Activated naive CD4-positive, alpha-beta T cell treated with anti-CD3 and anti-CD28 coated beads for 36 hours (primary cell): ENCODE results near the gene SYNPO2L. TPM values are rescaled to one million over a fixed set of nuclear protein-coding genes. Genes with fewer than 3 reads are reported as not detected.

Experiments
- CTCF ChIA-PET: fragments of 350-600 bp; sonication (Branson Sonifier 250); formaldehyde crosslinking; loops from one replicate; lab custom pipeline; 2021; ENCODE audit warnings: antibody characterized with exemption; lab: Charles Lee
- DNase-seq: peaks from one replicate; pipeline ENCODE4 v3.0.0-alpha.2; 2020
- H3K27ac Mint-ChIP-seq: one replicate; pipeline ENCODE4 v1.8.0; 2021; ENCODE audit warnings: mild to moderate bottlenecking, mixed read lengths
- H3K27me3 Mint-ChIP-seq: one replicate; pipeline ENCODE4 v1.8.0; 2021; ENCODE audit warnings: low read depth, mixed read lengths
- H3K36me3 Mint-ChIP-seq: one replicate; pipeline ENCODE4 v1.8.0; 2021; ENCODE audit warnings: low read depth, mixed read lengths
- H3K4me1 Mint-ChIP-seq: one replicate; pipeline ENCODE4 v1.8.0; 2021; ENCODE audit warnings: low read depth, mixed read lengths
- H3K4me3 Mint-ChIP-seq: one replicate; pipeline ENCODE4 v1.8.0; 2021; ENCODE audit warnings: mild to moderate bottlenecking, moderate library complexity, mixed read lengths
- H3K9me3 Mint-ChIP-seq: one replicate; pipeline ENCODE4 v1.8.0; 2021; ENCODE audit warnings: mixed read lengths
- intact Hi-C: fragments of 100-400 bp; cut with micrococcal nuclease; formaldehyde crosslinking; loops from one replicate; pipeline ENCODE4 v1.15.1; 2023
- total RNA-seq, 2 experiments: library from RNA; stranded (reverse); gene quantifications; one replicate each; pipeline ENCODE4 v1.2.3, GENCODE V29; 2021

SYNPO2L gene
- total RNA-seq, 2 experiments from 2014 or later: not detected

DNA sequence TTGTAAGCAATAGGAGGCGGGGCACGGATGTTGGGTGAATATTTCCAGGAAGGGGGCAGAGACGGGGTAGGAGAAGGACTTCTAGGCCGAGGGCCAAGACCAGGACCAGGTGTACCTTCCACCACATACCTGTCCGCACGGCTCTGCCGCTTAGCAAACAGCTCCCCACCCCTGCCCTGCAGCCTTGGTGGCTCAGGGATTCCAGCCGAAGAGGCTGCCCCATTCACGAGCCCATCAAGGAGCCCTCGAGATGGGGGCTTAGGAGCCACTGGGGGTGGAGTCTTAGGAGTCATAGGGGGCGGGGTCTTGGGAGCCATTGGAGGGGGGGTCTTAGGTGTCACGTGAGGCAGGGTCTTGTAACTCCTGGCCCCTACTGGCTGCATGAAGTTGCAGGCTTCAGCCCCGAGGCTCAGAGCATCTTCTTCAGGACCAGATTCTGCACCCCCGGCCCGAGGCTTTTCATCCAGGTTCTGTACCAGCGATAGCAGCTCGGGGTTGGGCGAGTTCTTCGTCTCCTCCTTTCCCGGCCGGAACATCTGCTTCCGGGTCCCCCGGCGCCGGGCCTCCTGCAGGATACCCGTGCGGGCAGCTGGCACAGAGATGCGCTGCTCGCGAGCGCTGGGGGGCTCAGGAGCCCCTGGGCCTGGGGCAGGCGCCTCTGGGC is 8.5 kb downstream of the SYNPO2L start:
- Mint-ChIP-seq H3K4me3 (peak overlapping the region; percentile 60), H3K27ac (no peak overlapping the region), H3K27me3 (peaks cover 10% of the 10 kb centered on the region), H3K4me1 (peaks cover 15% of the 10 kb centered on the region), H3K36me3 (no peaks in the 10 kb centered on the region), H3K9me3 (no peaks in the 10 kb centered on the region)
- DNase-seq: peak; percentile 37
- CTCF ChIA-PET: interaction anchor here (0.8 to 7.6 kb wide), 3 partner anchors 10 to 387 kb away, joined by 3 to 114 read pairs (median 4); no protein-coding TSS in a partner anchor
- intact Hi-C loops: no loop called here

DNA sequence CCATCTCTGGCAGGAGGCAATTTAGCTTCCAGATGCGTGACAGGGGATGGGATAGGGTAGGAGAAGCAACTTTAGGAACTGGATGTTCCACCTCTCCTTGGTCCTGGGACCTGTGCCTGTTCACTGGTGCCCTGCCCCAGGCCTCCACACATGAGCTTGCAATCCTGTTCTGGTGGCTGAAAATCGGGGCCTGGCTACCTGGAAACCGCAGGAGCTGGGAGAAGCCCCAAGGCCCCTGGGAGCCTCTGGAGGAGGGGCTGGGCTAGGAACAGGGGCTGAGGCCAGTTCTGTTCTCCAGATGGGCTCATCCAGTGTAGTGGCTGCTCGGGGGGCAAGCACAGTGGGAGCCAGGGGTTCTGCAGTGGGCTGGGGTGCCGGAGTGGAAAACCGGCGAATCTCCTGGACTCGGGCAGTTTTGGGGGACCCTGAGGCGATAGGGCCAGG is 9.2 kb downstream of the SYNPO2L start:
- CTCF ChIA-PET: interaction anchor here (0.8 to 7.6 kb wide), 3 partner anchors 20 to 386 kb away, joined by 3 to 114 read pairs (median 19); no protein-coding TSS in a partner anchor
- Mint-ChIP-seq H3K9me3 (no peaks in the 10 kb centered on the region), H3K4me1 (peaks cover 15% of the 10 kb centered on the region), H3K27me3 (peaks cover 10% of the 10 kb centered on the region), H3K36me3 (no peaks in the 10 kb centered on the region), H3K27ac (no peak overlapping the region), H3K4me3 (peak overlapping the region; percentile 60)
- intact Hi-C loops: no loop called here
- no peak for DNase-seq

DNA sequence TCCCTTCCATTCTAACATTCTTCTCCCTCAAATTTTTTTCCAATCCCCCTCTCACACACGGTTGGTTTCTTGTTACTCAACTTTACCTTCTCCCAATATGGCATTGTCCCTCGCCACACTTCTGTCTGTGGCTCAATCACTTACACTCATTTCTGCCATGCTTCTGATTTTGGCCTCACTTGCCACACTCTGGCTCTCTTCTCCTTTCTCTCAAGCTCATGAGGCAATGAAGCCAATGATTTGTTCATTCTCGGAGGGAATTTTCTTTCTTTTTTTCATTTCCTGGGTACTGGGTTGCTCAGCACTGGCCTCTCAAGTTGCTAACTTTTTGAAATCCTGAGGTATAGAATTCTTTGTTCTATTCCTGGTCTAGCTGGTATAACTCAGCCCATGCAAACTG is 10.6 kb downstream of the SYNPO2L start:
- H3K4me1 Mint-ChIP-seq: peaks cover 15% of the 10 kb centered on the region
- no peak overlapping the region for H3K4me3 Mint-ChIP-seq
- intact Hi-C loops: no loop called here
- H3K36me3 Mint-ChIP-seq: no peaks in the 10 kb centered on the region
- H3K27me3 Mint-ChIP-seq: peaks cover 10% of the 10 kb centered on the region
- no peak overlapping the region for H3K27ac Mint-ChIP-seq
- no peaks in the 10 kb centered on the region for H3K9me3 Mint-ChIP-seq
- CTCF ChIA-PET: interaction anchor here (0.8 to 7.6 kb wide), 9 partner anchors 14 to 216 kb away, joined by 3 to 114 read pairs (median 6); partner anchors contain the start of gene USP54
- DNase-seq: no peak

DNA sequence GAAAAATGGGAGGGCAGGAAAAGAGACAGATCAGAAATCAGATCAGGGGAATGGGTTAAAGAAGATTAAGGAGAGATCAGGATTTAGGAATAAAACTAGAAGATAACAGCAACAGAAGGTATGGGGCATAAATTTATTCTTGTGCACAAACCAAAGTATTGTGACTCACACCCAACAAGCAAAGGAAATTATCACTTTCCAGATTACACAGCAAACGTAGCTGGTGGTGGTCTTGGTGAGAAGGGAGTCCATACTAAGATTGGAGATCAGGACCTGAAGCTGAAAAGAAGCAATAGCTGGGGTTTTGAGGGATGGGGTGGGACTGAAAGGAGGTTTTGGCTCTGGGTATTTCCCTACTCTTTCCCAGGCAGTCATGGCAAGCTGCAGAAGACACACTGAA is 11.1 kb downstream of the SYNPO2L start:
- CTCF ChIA-PET: interaction anchor here (0.8 to 7.6 kb wide), 17 partner anchors 13 to 380 kb away, joined by 3 to 114 read pairs (median 4); partner anchors contain the start of gene USP54
- Mint-ChIP-seq H3K9me3 (no peaks in the 10 kb centered on the region), H3K4me3 (no peak overlapping the region), H3K36me3 (no peaks in the 10 kb centered on the region), H3K4me1 (peaks cover 15% of the 10 kb centered on the region), H3K27ac (no peak overlapping the region), H3K27me3 (peaks cover 10% of the 10 kb centered on the region)
- DNase-seq: no peak
- intact Hi-C loops: loop anchor here (1.0 to 5.0 kb wide), 5 partner anchors 19 to 392 kb away; partner anchors contain the start of genes MRPS16 and USP54

DNA sequence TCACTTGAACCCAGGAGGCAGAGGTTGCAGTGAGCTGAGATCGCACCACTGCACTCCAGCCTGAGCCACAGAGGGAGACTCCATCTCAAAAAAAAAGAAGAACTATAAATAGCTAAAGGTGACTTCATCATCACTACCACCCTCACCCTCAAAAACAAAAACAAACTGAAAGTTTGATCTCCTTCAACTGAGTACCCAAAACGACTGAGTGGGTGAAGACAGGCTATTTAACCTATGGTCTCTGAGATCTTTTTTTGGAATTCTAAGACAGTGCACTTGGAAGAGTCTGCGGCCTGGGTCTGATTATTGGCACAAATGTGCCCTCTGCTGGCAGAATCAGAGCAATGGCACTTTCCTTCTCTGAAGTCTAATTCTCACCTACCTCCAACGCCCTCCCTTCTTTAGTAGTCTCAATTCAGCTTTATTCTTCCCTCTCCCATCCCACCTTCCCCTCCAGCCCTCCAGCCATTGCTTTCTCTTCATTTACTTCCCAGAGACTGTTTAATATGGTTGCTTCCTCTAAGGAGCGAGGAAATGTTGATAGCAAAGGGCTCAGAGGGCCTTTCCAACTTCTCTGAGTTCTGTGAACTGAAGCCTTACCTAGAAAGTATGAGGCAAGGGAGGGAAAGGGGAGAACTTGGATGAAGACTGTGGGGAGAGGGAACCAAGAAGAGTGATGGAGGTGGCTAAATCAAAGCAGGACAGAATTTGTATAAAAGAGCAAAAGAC is 11.7 kb downstream of the SYNPO2L start:
- Mint-ChIP-seq H3K27ac (no peak overlapping the region), H3K27me3 (peaks cover 8% of the 10 kb centered on the region), H3K36me3 (no peaks in the 10 kb centered on the region), H3K4me1 (peaks cover 15% of the 10 kb centered on the region), H3K4me3 (no peak overlapping the region), H3K9me3 (no peaks in the 10 kb centered on the region)
- CTCF ChIA-PET: interaction anchor here (0.6 to 7.6 kb wide), 35 partner anchors 8 to 456 kb away, joined by 3 to 114 read pairs (median 4); partner anchors contain the start of genes SYNPO2L and USP54
- intact Hi-C loops: loop anchor here (1.0 to 5.0 kb wide), 5 partner anchors 19 to 392 kb away; partner anchors contain the start of genes MRPS16 and USP54
- peak; percentile 63 for DNase-seq

DNA sequence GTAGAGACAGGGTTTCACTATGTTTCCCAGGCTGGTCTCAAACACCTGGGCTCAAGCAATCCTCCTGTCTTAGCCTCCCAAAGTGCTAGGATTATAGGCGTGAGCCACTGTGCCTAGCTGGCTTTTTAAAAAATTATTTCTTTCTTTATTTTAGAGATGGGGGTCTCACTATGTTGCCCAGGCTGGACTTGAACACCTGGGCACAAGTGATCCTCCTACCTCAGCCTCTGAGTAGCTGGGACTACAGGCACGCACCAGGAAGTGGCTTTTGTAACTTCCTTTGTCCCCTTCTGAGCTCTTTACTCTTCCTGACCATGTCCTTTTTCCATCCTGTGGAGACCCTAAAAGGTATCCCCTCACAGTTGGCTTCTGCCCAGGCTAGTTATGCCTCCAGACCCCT is 12.5 kb downstream of the SYNPO2L start:
- no peaks in the 10 kb centered on the region for H3K9me3 Mint-ChIP-seq
- peaks cover 3% of the 10 kb centered on the region for H3K27me3 Mint-ChIP-seq
- no peak for DNase-seq
- H3K27ac Mint-ChIP-seq: no peak overlapping the region
- peaks cover 15% of the 10 kb centered on the region for H3K4me1 Mint-ChIP-seq
- no peak overlapping the region for H3K4me3 Mint-ChIP-seq
- CTCF ChIA-PET: interaction anchor here (0.6 to 7.6 kb wide), 31 partner anchors 8 to 455 kb away, joined by 3 to 114 read pairs (median 4); partner anchors contain the start of genes SYNPO2L and USP54
- intact Hi-C loops: loop anchor here (5.0 kb wide), 1 partner anchor 51 kb away; the partner anchor contains the start of gene USP54
- no peaks in the 10 kb centered on the region for H3K36me3 Mint-ChIP-seq

DNA sequence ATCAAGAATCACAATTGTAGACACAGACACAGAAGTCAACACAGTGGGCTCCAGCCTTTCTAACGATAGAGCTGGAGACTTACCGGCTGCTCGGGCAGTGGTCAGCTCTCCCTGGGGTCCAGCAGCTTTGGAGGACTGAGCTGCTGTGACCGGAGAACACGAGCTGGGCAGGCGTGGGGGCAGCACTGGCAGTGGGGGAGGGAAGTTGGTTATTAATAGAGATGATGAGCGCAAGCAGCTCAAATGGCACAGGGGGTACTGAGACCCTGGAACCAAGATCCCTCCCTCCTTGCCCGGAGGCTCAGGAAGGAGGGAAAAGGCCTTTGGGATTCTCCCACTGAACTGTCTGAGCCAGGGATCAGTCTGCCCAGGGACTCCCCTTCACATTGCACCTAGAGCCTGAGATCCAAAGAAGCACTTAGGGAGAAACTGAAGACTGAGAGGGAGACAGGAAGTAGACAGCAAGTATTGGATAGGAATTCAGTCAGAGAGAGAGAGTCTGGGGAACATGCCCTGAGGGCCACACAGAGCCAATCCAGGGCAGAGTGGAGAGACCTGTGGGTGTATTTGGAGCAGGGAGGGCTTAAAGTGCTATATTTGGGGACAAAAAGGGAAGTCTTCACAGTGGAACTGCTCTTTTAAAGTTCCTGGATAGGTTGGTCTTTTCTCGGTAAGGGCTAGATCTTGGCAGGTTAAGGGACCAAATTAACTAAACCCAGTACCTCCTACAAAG is 14.3 kb downstream of the SYNPO2L start, which contains the start of gene MYOZ1:
MYOZ1 (minus strand) TSS at position 147 of the 733 bp plus-strand sequence. CDS start 1,457 bp downstream, outside the sequence.
- no peak within 1 kb of the TSS for H3K4me3 Mint-ChIP-seq
- H3K27me3 Mint-ChIP-seq: no peaks in the 10 kb centered on the region
- no peak within 1 kb of the TSS for H3K27ac Mint-ChIP-seq
- no peaks in the 10 kb centered on the region for H3K9me3 Mint-ChIP-seq
- peaks cover 15% of the 10 kb centered on the region for H3K4me1 Mint-ChIP-seq
- DNase-seq: no peak
- H3K36me3 Mint-ChIP-seq: no peaks in the 10 kb centered on the region
- CTCF ChIA-PET: interaction anchor here (1.0 to 7.6 kb wide), 3 partner anchors 12 to 112 kb away, joined by 3 to 114 read pairs (median 3); no protein-coding TSS in a partner anchor
- intact Hi-C loops: loop anchor here (5.0 kb wide), 1 partner anchor 49 kb away; the partner anchor contains the start of gene USP54

DNA sequence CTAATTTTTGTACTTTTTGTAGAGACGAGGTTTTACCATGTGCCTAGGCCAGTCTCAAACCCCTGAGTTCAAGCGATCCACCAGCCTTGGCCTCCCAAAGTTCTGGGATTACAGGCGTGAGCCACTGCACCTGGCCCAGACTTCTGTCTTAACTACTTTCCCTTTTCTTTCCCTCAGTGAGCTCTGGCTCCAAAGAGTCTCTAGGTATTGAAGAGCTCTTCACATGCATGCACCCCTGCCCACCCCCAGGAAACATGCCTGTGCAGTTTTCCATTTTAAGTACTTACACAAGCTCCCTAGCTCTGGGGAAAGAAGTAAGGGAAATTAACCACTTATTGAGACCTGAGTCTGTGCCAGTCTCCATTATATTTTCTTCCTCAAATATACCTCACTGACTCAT is 16.5 kb downstream of the SYNPO2L start:
- intact Hi-C loops: no loop called here
- no peak overlapping the region for H3K4me3 Mint-ChIP-seq
- no peaks in the 10 kb centered on the region for H3K27me3 Mint-ChIP-seq
- H3K4me1 Mint-ChIP-seq: peaks cover 5% of the 10 kb centered on the region
- H3K27ac Mint-ChIP-seq: no peak overlapping the region
- H3K36me3 Mint-ChIP-seq: no peaks in the 10 kb centered on the region
- no peak for DNase-seq
- CTCF ChIA-PET: interaction anchor here (0.6 to 0.7 kb wide), 2 partner anchors 109 to 301 kb away, joined by 3 read pairs; no protein-coding TSS in a partner anchor
- no peaks in the 10 kb centered on the region for H3K9me3 Mint-ChIP-seq

DNA sequence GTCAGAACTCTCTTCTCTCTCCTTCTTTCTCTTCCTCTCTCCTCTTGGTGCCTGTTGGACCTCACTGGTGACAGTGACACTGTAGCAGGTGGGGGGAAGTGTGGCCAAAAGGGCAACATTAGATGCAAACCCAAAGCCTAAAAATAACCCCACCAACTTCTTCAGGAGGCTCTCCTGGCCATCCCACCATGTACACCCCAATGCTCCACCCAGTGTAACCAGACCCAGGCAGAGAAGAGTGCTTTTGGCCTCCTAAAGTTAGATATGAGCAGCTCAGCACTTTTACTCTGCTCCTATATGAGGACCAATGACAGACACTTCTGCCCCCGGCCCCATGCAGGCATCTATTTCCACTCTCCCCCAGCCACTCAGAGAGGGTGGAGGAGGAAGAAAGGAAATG is 20.0 kb downstream of the SYNPO2L start:
- H3K9me3 Mint-ChIP-seq: no peaks in the 10 kb centered on the region

DNA sequence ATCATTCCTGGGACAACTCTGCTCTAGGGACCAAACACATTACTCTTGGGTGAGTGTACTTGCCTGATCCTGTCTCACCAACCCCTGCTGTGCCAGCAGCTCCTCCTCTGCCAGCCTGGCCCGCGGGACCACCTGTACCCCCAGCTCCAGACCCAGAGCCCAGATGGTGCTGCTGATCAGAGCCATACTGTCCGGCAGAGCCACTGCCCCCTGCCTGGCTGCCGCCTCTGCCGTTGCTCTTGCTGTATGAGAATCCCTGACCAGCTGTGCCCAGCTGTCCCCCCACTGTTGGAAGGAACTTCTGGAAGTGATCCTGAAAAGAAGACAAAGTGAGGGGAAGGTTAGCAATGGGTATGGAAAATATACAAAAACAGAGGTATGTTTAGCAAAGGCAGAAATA is 21.4 kb downstream of the SYNPO2L start:
- H3K36me3 Mint-ChIP-seq: no peaks in the 10 kb centered on the region
- CTCF ChIA-PET: no interaction called here
- intact Hi-C loops: no loop called here
- no peak overlapping the region for H3K27ac Mint-ChIP-seq
- no peaks in the 10 kb centered on the region for H3K4me1 Mint-ChIP-seq
- DNase-seq: no peak
- no peaks in the 10 kb centered on the region for H3K9me3 Mint-ChIP-seq
- H3K4me3 Mint-ChIP-seq: no peak overlapping the region
- no peaks in the 10 kb centered on the region for H3K27me3 Mint-ChIP-seq

More for the DNA sequence above, 20.0 kb downstream of the SYNPO2L start:
- no peaks in the 10 kb centered on the region for H3K4me1 Mint-ChIP-seq
- H3K27ac Mint-ChIP-seq: no peak overlapping the region
- intact Hi-C loops: no loop called here
- no peaks in the 10 kb centered on the region for H3K36me3 Mint-ChIP-seq
- H3K27me3 Mint-ChIP-seq: no peaks in the 10 kb centered on the region
- H3K4me3 Mint-ChIP-seq: no peak overlapping the region
- DNase-seq: no peak
- CTCF ChIA-PET: interaction anchor here (1.5 kb wide), 1 partner anchor 8 kb away, joined by 5 read pairs; no protein-coding TSS in a partner anchor

DNA sequence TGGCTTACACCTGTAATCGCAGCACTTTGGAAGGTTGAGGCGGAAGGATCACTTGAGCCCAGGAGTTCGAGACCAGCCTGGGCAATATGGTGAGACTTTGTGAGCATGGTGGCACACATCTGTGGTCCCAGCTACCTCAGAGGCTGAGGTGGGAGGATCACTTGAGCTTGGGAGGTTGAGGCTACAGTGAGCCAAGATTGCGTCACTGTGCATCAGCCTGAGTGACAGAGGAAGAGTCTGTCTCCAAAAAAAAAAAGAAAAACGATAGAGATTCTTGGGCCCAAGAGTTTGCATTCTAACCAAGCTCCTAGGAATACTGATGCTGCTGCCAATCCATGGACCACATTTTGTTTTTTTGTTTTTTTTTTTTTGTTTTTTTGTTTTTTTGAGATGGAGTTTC is 26.7 kb downstream of the SYNPO2L start:
- intact Hi-C loops: loop anchor here (5.0 to 10.0 kb wide), 5 partner anchors 102 to 956 kb away; partner anchors contain the start of genes ANXA7, ECD and FAM149B1
- H3K27me3 Mint-ChIP-seq: no peaks in the 10 kb centered on the region
- no peak for DNase-seq
- H3K4me3 Mint-ChIP-seq: no peak overlapping the region
- H3K27ac Mint-ChIP-seq: no peak overlapping the region
- H3K4me1 Mint-ChIP-seq: peaks cover 17% of the 10 kb centered on the region
- H3K9me3 Mint-ChIP-seq: no peaks in the 10 kb centered on the region
- H3K36me3 Mint-ChIP-seq: peaks cover 3% of the 10 kb centered on the region
- CTCF ChIA-PET: interaction anchor here (3.4 kb wide), 1 partner anchor 15 kb away, joined by 11 read pairs; no protein-coding TSS in a partner anchor
